GM23248 (cell line): ENCODE measurements around the gene GPR89B. TPM values are rescaled to one million over a fixed set of nuclear protein-coding genes. Genes with fewer than 3 reads are reported as not detected.

Source experiments
- DNase-seq: peaks from one replicate; pipeline ENCODE4 v3.0.0-alpha.2; 2015
- H2AFZ ChIP-seq: fragments of 200-600 bp; sonication (generic); 2 replicates; pipeline ENCODE4 v1.6.1; 2016; ENCODE audit warnings: antibody characterized with exemption
- H3F3A ChIP-seq: fragments of 200-600 bp; sonication (generic); 2 replicates; pipeline ENCODE4 v1.6.1; 2016; ENCODE audit warnings: mild to moderate bottlenecking, antibody characterized with exemption, mixed run types; ENCODE audit not compliant: insufficient read depth
- H3K27ac ChIP-seq: fragments of 200-600 bp; sonication (generic); 2 replicates; pipeline ENCODE4 v1.5.1; 2016; ENCODE audit warnings: mild to moderate bottlenecking
- H3K27me3 ChIP-seq: fragments of 200-600 bp; sonication (generic); replicated peaks from 2 replicates; pipeline ENCODE4 v1.6.1; 2016; ENCODE audit warnings: mild to moderate bottlenecking; ENCODE audit not compliant: insufficient read depth
- H3K36me3 ChIP-seq: fragments of 200-600 bp; sonication (generic); 2 replicates; pipeline ENCODE4 v1.6.1; 2016; ENCODE audit warnings: low read depth, mild to moderate bottlenecking
- H3K4me1 ChIP-seq: fragments of 200-600 bp; sonication (generic); 2 replicates; pipeline ENCODE4 v1.6.1; 2016; ENCODE audit warnings: mild to moderate bottlenecking; ENCODE audit not compliant: insufficient read depth
- H3K4me2 ChIP-seq: fragments of 200-600 bp; sonication (generic); one replicate; pipeline ENCODE4 v1.6.1; 2016; ENCODE audit warnings: mild to moderate bottlenecking; ENCODE audit not compliant: unreplicated experiment
- H3K4me3 ChIP-seq: fragments of 200-600 bp; sonication (generic); 2 replicates; pipeline ENCODE4 v1.5.1; 2016; ENCODE audit warnings: mild to moderate bottlenecking
- H3K79me2 ChIP-seq: fragments of 200-600 bp; sonication (generic); 2 replicates; pipeline ENCODE4 v1.6.1; 2016; ENCODE audit warnings: mild to moderate bottlenecking; ENCODE audit not compliant: insufficient read depth
- H3K9ac ChIP-seq: fragments of 200-600 bp; sonication (generic); 2 replicates; pipeline ENCODE4 v1.6.1; 2016; ENCODE audit warnings: mild to moderate bottlenecking
- H3K9me2 ChIP-seq: fragments of 200-600 bp; sonication (generic); 2 replicates; pipeline ENCODE4 v1.6.1; 2016; ENCODE audit warnings: mixed run types, mild to moderate bottlenecking, moderate library complexity; ENCODE audit not compliant: insufficient read depth
- H3K9me3 ChIP-seq: fragments of 200-600 bp; sonication (generic); one replicate; pipeline ENCODE4 v1.6.1; 2017; ENCODE audit warnings: low read depth
- H4K20me1 ChIP-seq: fragments of 200-600 bp; sonication (generic); 2 replicates; pipeline ENCODE4 v1.6.0; 2016; ENCODE audit not compliant: insufficient read depth
- EZH2 ChIP-seq: fragments of 200-600 bp; sonication (generic); IDR thresholded peaks from 2 replicates; pipeline ENCODE4 v1.6.1; 2018; ENCODE audit warnings: antibody characterized with exemption, mild to moderate bottlenecking; ENCODE audit not compliant: insufficient read depth, poor library complexity, severe bottlenecking
- EZH2phosphoT487 ChIP-seq: fragments of 200-600 bp; sonication (generic); IDR thresholded peaks from 2 replicates; pipeline ENCODE4 v1.6.1; 2018; ENCODE audit warnings: antibody characterized with exemption, moderate library complexity, mild to moderate bottlenecking, low read depth; ENCODE audit not compliant: insufficient read depth
- WGBS, 2 experiments: methylation state at CpG; one replicate each; pipeline ENCODE4 v1.1.6; 2015 to 2017; ENCODE audit warnings: low lambda C conversion rate in 2 of 2, low coverage in 1 of 2; ENCODE audit errors: missing lambda C conversion rate in 2 of 2; 5-methylcytosine and 5-hydroxymethylcytosine counted together
- in situ Hi-C: fragments of 300-500 bp; cut with MboI; formaldehyde crosslinking; loops from 2 replicates; pipeline ENCODE4 v1.15.0; 2020
- polyA plus RNA-seq: library from polyadenylated mRNA; unstranded; fragments of >200 nt; fragmentation: Nextera tagmentation; extraction: Ambion mirVana; gene quantifications from 2 replicates; pipeline ENCODE4 v1.2.1, GENCODE V29; 2016
- total RNA-seq: library from RNA; depleted of rRNA; stranded (reverse); fragments of >200 nt; shearing (Covaris generic); gene quantifications from 2 replicates; pipeline ENCODE4 v1.2.3, GENCODE V29; 2014

The GPR89B gene
- total and polyA plus RNA-seq, 2 experiments from 2014 or later, result 13.3 to 20.8 TPM

DNA sequence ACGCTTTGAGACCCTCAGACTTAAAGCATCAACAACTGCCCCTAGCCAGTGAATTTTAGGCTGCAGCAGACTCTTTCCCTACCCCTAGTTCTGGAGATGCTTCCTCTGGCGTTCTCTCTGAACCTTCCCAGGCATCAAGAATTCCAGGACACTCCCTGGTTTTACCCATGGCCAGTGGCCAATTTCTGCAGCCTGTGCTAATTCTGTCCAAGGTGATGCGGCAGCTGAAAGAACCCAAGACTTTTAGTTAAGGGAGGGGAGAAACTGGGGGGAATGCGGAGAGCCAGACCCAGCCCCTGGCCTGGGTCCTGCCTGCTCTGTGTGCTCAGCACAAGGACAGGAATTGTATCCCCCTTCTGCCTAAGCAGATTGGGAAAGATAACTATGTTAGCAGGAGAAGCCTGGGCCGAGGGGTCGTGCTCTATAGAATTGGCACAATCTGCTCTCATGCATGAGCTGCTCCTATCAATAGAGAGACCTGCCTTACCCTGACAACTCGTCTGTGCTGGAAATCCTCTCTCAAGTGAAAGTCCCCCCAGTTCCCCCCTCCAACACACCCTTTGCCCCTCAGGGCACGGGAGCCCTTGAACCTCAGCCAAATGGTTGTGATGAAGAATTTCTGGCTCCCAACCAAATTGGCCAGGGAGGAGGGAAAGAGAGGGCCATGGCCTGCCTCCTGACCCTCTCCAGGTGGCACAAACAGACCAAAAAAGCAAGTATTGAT is 31.0 kb upstream of the GPR89B start:
- DNase-seq, result no peak
- 40 to 47% methylated on average over 8 of the region's 8 CpGs for WGBS, 2 experiments
- TF ChIP-seq EZH2phosphoT487, result no peak
- no peak for TF ChIP-seq EZH2
- Histone ChIP-seq H3K9ac (no peak overlapping the region), H4K20me1 (no peaks in the 10 kb centered on the region), H3K9me2 (no peaks in the 10 kb centered on the region), H3K79me2 (no peaks in the 10 kb centered on the region), H3K27ac (no peak overlapping the region), H3K9me3 (no peaks in the 10 kb centered on the region), H3K36me3 (no peaks in the 10 kb centered on the region), H2AFZ (no peak overlapping the region), H3K4me3 (no peak overlapping the region), H3K4me2 (no peak overlapping the region), H3K4me1 (no peaks in the 10 kb centered on the region), H3F3A (no peaks in the 10 kb centered on the region), H3K27me3 (no peaks in the 10 kb centered on the region)
- in situ Hi-C loops, result loop anchor here (25.0 kb wide), 1 partner anchor 385 kb away; no protein-coding TSS in a partner anchor

GRCh38 chr1:147897789-147898188 is 30.4 kb upstream of the GPR89B start:
- H3K9ac ChIP-seq, result no peak overlapping the region
- H2AFZ ChIP-seq, result no peak overlapping the region
- no peak for TF ChIP-seq EZH2phosphoT487
- no peak for TF ChIP-seq EZH2
- H3K9me3 ChIP-seq, result no peaks in the 10 kb centered on the region
- H3K27ac ChIP-seq, result no peak overlapping the region
- in situ Hi-C loops, result loop anchor here (25.0 kb wide), 1 partner anchor 385 kb away; no protein-coding TSS in a partner anchor
- no peaks in the 10 kb centered on the region for H4K20me1 ChIP-seq
- no peaks in the 10 kb centered on the region for H3K4me1 ChIP-seq
- no peaks in the 10 kb centered on the region for H3F3A ChIP-seq
- no peak overlapping the region for H3K4me2 ChIP-seq
- H3K9me2 ChIP-seq, result no peaks in the 10 kb centered on the region
- DNase-seq, result no peak
- no peaks in the 10 kb centered on the region for H3K79me2 ChIP-seq
- H3K36me3 ChIP-seq, result no peaks in the 10 kb centered on the region
- no peaks in the 10 kb centered on the region for H3K27me3 ChIP-seq
- 57 to 63% methylated on average over 4 of the region's 4 CpGs for whole genome bisulfite sequencing, 2 experiments
- H3K4me3 ChIP-seq, result no peak overlapping the region

GRCh38 chr1:147902253-147902845 is 25.9 kb upstream of the GPR89B start, which contains the start of gene GJA8:
GJA8 (plus strand) TSS chr1:147902795; CDS start chr1:147907956, 5,161 bp downstream.
- TF ChIP-seq EZH2phosphoT487, result no peak
- TF ChIP-seq EZH2, result no peak
- peaks cover 7% of the 10 kb centered on the region; the same call in 1 of the 2 replicates for H3K27me3 ChIP-seq
- H2AFZ ChIP-seq, result no peak within 1 kb of the TSS
- no peaks in the 10 kb centered on the region for H3K4me1 ChIP-seq
- H3K9ac ChIP-seq, result no peak within 1 kb of the TSS
- DNase-seq, result no peak
- in situ Hi-C loops, result no loop called here
- 49 to 57% methylated on average over 7 of the region's 7 CpGs for WGBS, 2 experiments
- H3K9me2 ChIP-seq, result no peaks in the 10 kb centered on the region
- no peak within 1 kb of the TSS for H3K4me3 ChIP-seq
- no peaks in the 10 kb centered on the region for H3F3A ChIP-seq
- no peak within 1 kb of the TSS for H3K4me2 ChIP-seq
- no peaks in the 10 kb centered on the region for H4K20me1 ChIP-seq
- no peaks in the 10 kb centered on the region for H3K36me3 ChIP-seq
- H3K79me2 ChIP-seq, result no peaks in the 10 kb centered on the region
- H3K27ac ChIP-seq, result no peak within 1 kb of the TSS
- no peaks in the 10 kb centered on the region for H3K9me3 ChIP-seq

DNA sequence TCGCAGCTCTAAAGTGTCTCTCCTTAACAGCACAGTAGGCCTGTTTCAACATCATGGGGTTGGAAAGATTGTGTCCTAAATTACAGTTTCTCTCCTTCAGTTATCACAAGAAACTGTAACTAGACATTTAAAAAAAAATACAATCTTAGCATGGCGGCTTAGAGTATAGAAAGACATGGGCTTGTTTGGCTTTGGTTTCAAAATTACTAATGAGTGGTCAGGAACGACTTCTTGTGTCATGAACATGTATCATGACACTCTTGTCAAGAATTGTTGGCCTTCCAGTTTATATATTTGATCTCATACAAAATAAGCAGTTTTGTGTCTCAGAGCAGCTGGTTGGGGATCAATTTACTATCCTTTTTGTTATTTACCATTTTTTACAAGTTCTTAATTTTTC is 23.5 kb upstream of the GPR89B start:
- Histone ChIP-seq H3K4me1 (no peaks in the 10 kb centered on the region), H3K4me3 (no peak overlapping the region), H3F3A (no peaks in the 10 kb centered on the region), H3K9me2 (no peaks in the 10 kb centered on the region), H3K27me3 (peaks cover 8% of the 10 kb centered on the region; the same call in 1 of the 2 replicates), H3K79me2 (no peaks in the 10 kb centered on the region), H4K20me1 (no peaks in the 10 kb centered on the region), H2AFZ (no peak overlapping the region), H3K9me3 (no peaks in the 10 kb centered on the region), H3K27ac (no peak overlapping the region), H3K9ac (no peak overlapping the region), H3K36me3 (no peaks in the 10 kb centered on the region), H3K4me2 (no peak overlapping the region)
- in situ Hi-C loops, result no loop called here
- no peak for DNase-seq
- WGBS, 2 experiments, result 51 to 59% methylated on average over 3 of the region's 3 CpGs
- TF ChIP-seq EZH2 (no peak), EZH2phosphoT487 (no peak)
